A204.1 (cell line): Measurements from ENCODE around the gene DAB1.

Source experiments
- FAIRE-seq: peaks from 2 replicates; lab custom pipeline; 2012; peaks lifted over from hg19 to GRCh38; lab: Jason Lieb, UNC

DAB1 gene

DNA sequence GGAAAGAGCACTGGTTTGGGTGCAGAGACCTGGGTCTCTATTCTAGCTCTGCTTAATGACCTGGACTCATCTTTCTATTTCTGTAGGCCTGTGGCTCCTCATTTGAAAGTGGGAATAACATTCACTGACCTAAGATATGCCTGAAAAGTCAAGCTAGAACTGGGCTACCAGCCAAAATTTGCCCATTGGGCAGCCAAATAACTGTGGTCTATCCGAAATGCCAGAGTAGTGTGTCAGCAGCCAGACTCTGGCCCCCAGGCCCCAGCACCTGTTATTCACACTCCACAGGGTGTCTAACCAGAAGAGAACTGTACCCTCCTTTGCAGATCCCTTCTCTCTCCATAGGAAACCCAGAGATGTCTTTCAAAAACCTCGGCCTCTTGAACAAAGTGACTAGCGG is 12.6 kb downstream of the DAB1 start:
- no peak for FAIRE-seq

DNA sequence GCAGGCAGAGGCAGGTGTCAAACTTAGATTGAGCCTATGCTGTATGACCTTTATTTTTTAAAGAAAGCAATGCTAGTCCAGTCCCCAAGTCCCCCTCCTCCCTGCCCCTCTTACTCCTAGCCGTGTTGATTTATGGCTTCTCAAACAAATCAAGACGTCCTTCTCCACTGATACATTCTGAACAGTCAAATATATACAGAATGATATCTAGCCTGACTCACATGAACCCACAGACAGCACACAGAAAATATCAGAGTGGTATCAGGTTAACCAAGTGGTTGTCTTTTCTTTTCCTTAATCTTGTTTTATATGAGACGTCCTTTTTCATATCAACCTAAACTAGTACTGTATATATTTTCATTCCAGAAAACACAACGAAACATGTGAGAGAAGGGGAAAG is 13.4 kb downstream of the DAB1 start:
- no peak for FAIRE-seq

DNA sequence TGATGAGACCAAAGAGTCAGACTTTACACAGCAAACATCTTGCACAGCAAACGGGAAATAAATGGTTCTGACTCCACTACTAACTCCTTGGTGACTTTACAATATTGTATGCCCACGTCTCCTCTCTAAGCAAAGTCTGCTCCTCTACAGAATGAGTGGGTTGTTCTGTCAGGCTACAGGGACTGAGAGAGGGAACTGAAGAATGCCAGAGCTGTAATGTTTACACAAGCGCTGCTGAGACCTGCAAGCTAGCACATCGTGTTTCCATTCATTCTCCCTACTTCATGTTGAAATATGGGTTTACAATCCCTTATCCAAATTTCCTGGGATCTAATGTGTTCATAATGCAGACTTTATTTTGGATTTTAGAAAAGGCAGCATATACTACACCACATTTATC is 15.9 kb downstream of the DAB1 start:
- no peak for FAIRE-seq

DNA sequence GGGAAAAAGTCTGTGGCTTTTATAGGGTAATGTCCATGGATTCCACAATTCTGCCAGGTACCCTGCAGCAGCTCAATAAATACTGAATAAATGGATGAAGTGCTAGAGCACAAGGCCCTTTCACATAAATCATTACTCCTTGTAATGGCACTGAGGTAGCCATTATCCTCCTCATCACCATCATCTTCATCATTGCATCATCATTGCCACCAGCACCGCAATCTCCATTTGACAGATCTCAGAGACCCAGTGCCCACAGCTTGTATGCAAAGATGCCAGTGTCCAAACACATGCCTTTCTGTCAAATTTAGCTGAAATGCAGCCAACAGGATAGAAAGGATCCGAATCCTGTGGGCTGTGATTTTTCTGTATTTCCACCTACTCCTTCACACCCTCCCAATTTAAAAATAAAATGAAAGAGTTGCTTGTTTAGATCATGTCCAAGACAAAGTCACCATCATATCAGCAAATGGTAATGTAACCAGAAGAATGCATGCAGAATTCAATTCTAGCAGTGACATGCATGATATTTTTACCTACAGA is 17.4 kb downstream of the DAB1 start:
- no peak for FAIRE-seq

DNA sequence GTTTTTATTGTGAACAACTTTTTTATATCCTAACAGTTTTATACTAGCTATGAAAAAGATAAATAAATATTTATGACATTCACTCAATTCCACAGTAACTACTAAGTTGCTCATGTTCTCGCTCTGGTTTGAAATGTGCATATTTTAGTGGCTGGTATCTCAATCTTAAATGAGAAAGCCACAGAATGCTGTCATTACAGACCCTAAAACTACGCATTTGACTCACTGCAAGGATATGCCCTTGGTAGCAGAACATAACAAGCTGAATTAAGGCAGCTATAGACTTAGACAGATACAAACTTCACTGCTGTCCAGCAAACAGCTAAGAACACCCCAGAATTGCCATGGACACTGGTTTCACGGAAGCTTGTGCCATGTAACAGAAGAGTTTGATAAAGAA is 19.0 kb downstream of the DAB1 start:
- no peak for FAIRE-seq

DNA sequence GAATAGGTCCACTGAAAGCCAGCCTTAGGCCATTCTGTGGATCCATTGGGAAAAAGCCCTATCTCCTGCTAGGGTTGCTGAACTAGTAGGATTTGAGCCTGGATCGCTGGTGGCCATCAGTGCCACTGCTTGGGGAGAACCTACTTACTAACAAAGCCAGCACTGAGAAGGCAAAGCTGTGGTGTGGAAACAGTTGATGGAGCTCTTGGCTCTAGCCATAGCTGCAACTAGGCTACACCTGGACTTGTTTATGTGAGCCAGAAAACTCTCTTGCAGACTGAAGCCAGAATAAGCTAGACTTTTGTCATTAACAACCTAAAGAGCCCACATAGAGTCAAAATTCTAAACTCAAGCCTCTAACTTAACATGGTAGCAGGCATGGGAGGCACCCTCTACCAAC is 20.7 kb downstream of the DAB1 start:
- FAIRE-seq: no peak

DNA sequence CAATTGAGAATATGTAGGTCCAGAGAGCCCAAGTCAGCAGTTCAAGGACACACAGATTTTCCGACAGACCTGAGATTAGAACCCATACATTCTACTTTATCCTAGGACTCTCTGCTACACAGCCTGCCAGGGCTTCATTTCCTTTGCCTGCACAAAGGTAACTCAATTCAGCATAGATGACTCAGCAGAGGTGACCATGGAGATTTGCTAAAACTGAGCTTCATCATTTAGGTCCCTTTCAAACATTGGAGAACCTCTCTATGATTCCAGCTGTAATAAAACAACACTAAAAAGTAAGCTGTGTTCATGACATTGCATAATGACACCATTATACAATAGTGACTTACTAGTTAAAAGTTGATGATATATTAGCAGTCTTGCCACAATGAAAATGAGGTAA is 22.2 kb downstream of the DAB1 start:
- FAIRE-seq: no peak

DNA sequence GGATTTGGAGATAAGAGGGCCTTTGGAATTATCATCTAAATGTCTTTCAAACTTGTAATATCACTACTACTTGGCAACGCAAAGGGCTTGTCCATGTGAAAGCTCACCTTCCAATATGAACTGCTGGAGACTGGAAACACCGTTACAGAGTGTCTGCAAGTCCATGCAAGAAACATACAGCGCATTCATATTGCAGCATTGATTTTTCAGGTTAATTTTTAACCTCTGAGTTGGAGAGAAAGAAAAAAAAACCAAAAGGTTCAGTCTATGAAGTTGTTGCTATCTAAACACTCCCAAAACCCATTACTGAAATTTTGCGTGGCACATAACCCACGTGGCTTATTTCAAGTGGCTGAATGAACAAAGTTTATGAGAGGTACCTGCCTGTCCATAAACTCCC is 23.8 kb downstream of the DAB1 start:
- no peak for FAIRE-seq

DNA sequence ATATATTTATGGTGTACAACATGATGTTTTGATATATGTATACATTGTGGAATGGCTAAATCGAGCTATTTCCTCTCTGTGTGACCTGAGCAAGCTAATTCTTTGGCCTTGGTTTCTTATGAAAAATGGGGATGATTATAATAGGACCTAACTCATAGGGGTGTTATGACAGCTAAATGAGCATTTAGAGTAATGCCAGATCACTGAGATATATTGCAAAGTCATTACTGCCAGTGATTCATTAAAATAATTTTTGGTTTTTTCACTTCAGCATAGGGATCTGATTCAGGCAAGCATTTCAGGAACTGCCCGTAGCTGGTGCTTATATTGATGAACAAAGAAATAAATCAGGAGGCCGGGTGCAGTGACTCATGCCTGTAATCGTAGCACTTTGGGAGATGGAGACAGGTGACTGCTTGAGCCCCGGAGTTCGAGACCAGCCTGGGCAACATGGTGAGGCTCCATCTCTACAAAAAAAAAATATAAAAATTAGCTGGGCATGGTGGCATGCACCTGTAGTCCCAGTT is 30.7 kb downstream of the DAB1 start:
- no peak for FAIRE-seq

DNA sequence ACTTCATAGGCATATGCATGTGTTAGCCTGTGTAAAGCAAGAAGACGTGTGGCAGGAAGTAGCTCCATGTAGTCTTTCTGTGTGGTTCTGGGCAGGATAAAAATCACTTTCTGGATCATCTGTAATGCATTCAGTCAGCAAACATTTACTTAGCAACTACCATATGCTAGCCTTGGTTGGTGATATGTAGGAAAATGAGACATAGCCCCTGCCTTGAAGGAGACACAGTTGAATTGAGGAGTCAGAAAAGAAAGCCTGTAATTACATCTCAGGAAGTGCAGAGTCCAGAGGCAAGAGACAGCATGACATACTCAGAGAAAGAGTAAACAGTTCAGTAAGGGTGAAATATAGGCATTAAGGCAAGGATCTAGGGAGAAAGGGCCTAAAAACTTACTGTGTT is 38.5 kb downstream of the DAB1 start:
- no peak for FAIRE-seq

DNA sequence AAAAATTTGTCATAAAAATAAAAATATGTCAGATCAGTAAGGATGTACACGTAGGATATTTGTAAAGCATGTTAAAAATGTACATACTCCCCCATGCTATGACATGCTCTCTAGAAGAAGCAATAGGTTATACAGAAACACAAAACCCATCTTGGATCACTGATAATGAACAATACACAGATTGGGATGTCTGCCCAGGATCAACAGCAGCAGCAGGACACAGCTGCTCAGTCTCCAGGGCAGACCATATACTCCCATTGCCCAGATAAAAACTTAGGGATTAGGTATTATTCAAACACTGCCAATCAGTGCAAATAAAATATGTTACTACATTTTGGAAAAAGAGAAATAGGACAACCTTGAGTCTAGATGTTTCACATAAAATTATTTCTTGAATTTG is 39.0 kb downstream of the DAB1 start:
- FAIRE-seq: no peak

DNA sequence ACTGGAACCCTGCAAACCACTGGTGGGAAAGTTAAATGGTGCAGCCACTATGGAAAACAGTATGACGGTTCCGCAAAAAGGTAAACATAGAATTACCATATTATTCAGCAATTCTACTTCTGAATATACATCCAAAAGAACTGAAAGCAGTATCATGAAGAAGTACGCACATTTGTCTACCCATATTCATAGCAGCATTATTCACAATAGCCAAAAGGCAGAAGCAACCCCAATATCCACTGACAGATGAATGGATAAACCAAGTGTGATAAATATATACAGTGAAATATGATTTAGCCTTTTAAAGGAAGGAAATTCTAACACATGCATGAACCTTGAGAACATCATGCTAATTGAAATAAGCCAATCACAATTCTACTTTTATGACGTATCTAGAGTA is 39.6 kb downstream of the DAB1 start:
- no peak for FAIRE-seq

DNA sequence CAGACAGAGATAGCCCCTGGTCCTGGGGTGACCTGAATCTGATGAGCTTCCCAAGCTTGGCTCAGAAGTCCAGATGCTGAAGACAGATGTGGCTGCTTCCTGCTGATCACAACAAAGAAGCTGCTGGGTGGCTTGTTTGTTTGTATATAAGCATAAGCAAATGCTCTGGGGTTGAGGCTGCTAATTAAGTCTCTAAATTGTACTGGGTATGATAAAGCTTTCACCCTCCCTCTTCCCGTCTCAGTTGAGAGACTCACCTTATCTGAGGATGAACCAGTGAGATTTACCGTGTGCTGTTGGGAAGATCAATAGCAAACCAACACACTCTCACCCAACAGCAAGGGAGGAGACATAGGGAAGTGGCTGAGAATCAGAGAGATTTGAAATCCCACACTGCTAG is 42.0 kb downstream of the DAB1 start:
- FAIRE-seq: no peak

DNA sequence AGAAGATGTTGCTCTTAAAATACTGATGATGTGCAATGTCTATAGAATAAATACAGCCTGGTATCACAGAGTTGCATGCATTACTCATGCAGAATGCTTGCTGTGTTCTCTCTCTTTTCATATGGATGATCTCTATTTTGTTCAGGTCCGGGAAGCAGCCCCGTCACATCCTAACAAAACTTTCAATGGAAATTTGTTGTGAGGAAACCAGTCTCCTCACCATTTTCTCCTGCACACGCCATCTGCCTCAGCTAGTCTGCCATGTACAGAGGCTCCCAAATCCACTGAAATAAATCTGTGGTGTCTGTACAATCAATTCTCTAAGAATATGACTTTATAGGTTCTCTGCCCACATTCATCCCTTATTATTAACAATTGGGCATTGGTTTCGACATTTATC is 42.4 kb downstream of the DAB1 start:
- no peak for FAIRE-seq

DNA sequence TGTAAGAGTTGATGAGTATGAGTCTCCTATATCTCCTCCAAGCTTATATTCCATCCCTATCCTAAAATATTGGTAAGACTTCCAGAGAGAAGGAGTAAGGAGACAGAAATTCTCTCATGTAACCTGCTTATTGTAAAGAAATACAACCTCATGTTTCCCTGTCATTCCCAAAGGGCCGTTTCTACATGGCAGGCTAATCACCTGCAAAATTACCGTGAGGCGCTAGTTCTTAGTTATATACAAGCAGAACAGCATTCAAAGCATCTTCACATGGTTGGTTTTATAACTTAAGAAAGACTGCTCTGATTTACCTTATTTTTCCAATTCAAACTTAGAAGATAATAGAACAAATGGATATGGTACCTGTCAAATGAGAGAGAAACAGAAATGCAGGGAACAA is 42.9 kb downstream of the DAB1 start:
- no peak for FAIRE-seq

DNA sequence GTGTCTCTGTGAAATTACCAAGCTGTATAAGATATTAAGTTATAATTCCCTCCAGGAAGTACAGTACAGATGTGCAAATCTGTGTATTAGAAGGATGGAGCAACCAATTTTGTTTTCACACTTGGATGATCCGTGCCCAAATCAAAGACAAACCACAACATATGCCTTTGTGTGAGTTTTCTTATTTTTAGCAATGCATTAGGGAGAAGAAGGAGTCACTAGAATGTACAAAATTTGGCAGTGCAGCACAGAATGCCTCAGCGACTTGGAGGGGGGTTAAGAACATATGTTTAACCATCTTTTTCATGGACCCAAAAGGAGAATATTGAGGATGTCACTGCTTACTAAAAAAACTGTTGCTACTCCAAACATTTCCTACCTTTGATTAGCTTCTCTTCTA is 45.3 kb downstream of the DAB1 start:
- FAIRE-seq: no peak

DNA sequence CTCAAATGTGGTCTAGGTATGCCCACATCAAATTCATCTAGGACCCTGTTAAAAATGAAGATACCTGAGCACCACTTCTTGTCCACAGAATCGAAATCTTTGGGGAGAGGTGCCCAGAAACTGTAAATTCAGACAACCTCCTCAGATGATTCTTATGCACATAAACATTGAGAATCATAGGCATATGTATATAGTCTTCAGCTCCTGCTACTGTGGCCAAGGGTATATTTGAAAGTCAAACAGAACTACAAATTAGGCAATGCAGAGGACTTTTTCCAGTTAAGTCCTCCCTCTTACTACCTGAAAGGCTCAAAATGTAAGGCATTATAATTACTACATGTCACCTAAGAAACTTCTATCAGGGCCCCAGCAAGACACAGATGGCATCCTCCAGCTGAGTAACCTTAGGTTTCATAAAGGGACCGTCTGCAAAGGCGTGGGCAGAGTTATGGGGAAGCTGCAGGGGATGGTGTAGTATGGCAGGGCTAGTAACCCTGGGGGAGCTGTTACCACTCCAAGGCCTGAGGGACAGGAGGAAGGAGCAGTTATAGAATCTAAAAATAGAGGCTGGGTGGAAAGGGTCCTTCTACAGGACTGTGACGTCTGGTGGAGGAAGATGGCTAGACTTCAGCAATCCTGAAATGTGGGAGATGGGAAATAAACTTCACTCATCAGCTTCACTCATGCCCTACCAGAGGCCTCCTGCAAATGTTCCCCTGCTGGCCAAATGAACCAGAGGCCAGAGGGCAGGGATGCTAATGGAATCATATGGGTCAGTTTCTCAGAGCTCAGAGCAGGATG is 46.3 kb downstream of the DAB1 start:
- FAIRE-seq: no peak

DNA sequence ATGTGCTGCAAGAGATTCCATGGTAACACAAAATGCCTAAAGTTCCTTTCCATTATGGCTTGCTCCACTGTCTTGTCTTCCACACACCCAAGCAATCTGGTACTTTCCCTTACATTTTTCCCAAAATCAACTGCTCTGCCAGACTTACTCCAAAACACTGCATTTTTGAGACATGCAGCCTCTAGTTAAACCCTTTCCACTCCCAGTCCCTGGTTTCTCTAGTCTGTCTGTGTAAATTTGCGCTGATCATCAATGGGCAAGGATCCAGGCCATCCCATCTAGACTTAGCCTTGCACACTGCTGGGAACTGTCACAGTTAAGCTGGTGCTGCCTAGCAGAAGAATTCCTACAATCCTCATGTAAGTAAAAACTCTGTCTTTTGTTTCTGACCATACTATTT is 47.8 kb downstream of the DAB1 start:
- no peak for FAIRE-seq

DNA sequence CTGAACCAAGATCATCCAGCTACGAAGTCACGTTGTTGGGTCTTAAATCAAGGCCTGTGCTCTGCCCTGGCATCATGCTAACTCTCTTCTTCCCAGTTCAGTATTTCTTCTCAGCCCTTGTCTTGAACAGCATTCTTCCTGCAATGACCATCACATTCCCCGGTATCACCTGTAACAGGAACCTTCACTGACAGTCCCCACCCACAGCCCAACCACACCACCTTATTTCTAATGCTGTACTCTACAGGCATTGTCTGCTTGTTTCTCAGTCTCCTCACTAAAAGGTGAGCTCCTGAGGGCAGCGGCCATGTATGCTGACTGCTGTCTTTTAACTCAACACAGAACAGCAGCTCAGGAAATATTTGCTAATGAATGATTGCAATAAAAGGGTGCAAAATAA is 54.0 kb downstream of the DAB1 start:
- FAIRE-seq: no peak

DNA sequence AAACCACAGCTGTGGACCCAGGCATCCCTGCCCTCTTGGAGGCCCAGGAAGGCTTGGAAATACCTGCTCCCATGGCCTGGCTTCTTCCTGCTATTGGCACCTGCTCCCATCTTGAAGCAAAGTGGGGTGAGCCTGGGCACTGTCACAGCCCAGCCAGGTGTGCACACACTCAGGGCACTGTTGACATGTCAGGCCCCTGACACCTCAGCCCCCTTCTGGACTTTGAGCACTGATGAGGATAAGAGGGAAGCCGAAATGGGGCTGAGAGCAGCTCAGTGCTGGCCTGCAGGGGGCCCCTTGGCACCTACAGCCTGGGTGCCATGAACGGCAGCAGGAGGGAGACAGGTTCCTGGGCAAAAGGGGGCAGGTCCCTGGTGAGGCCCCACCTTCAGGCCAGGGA is 55.9 kb downstream of the DAB1 start:
- no peak for FAIRE-seq

DNA sequence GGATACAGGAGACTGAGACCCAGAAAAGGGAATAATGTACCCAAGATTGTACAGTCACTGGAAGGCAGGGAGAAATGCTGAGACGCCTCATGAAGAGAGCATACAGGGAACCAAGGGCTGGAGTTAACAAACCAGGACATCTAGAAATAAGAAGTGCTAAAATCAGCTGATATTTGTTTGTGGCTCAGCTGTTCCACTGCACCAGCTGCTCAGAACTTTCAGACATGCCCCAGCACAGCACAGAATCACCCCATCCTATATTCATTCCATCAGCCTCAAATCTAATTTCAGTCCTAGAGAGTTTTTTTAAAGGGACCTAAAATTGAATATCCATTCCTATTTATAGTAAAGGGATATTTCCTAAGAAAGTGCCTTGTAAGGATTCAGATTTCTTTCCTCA is 60.2 kb downstream of the DAB1 start:
- FAIRE-seq: no peak

DNA sequence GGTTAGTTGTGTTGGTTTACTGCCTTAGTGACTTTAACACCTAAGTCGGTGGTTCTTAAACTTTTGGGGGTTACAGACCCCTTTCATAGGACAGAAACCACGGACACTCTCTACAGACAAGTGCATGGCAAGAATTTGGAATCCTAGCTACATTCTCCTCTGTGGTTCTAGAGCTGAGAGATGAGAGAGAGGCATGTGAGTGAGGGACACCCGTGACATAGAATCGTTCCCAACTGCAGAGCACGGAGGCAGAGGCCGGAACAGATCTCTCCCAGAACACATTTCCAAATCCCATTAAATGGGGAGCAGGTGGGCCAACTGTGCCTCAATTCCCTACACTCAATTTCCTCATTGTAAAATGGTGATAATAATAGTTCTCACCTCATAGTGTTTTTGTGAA is 60.7 kb downstream of the DAB1 start:
- no peak for FAIRE-seq

DNA sequence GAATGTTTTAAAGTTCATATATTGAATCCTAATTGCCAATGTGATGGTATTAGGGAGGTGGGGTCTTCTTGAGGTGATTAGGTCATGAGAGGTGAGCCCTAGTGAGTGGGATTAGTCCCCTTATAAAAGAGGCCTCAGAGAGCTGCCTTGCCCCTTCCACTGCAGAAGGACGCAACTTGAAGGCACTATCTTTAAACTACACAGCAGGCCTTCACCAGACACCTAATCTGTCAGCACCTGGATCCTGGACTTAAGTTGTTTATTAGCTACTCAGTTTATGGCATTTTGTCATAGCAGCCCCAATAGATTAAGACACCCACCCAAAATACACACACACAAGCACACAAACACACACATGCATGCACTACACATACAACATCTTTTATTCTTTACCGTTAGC is 61.4 kb downstream of the DAB1 start:
- no peak for FAIRE-seq

DNA sequence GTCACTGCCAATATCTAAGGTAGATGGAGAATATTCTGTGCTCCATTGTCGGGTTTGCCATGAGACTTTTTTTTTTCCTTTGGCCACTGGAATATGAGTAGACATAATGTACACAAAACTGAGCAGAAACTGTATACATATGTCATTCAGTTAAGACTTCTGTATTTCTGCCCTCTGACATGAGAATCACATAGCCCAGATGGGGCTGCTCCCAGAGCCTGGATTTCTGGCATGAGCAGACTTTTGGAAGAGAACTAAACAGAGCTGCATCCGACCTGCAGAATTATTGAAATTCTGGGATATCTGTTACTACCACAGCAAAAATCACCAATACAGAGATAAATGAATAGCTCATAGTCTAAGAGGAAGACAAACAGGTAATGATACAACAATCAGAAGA is 62.3 kb downstream of the DAB1 start:
- FAIRE-seq: no peak
